ENCODE measurements around the gene TMEM87B. TPM values are rescaled to one million over a fixed set of nuclear protein-coding genes. Genes with fewer than 3 reads are reported as not detected.

The TMEM87B gene
- total and polyA plus RNA-seq, 2 of the 4 experiments (the other 2 are of a cell fraction): 6.3 to 12.5 TPM

DNA sequence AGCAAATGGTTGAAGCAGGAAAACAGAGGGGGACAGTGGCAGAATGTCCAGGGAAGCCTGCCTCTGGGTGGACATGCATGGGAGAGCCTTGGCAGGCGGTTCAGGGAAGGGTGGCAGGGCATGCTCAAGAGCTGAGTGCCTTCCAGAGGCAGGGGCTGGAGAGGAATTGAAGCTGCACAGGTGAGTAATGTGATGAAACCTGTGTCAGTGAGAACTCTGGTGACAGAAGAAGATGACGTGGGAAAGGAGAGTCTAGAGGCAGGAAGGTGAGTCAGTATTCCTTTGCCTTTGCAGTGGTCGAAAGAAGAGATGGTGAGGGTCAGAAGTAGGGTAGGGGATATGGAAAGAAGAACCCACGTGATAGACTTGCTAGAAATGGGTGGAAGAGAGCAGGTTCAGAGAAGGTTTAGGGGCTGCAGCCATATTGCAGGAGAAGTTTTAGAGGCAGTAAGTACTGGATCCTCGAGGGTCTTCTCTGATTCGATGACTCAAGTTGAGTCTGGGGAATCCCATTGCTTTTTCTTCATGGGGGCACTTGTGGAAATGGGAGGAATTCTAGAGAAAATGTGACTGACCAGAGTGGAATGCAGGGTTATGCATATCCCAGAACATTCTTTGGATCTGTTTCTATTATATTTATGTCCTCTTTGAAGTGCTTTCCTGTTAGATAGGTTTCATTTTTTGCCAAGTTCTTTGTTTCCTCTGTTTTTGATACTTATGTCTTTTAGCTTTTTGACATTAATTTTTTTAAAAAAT, 37.4 kb downstream of the TMEM87B start:
- peak overlapping the region; percentile 91 for H2BK5ac ChIP-seq (ENCODE audit: low read depth, low read length, poor library complexity, severe bottlenecking)
- peak overlapping the region; percentile 49; the same call in 1 of the 2 replicates for H4K5ac ChIP-seq (ENCODE audit: low read depth, low read length)
- ChIA-PET POLR2A (ENCODE audit: unreplicated experiment) (no interaction called here), CTCF (no interaction called here)
- BruUV-seq (replicated peaks): no TSS peak
- no peak overlapping the region for H3K14ac ChIP-seq (replicated peaks; ENCODE audit: low read depth, low read length)
- peaks cover 9 to 53% of the 10 kb centered on the region in 2 experiments for H3K79me1 ChIP-seq (ENCODE audit: low read depth in 1 of 2, low read length in 2 of 2)
- H3K27me3 ChIP-seq (ENCODE audit: control insufficient read depth, insufficient read depth, low read length): no peaks in the 10 kb centered on the region
- TF ChIP-seq MAFK (IDR thresholded peaks at IDR 0.05; ENCODE audit: low read depth, low read length) (no peak), FOS (IDR thresholded peaks at IDR 0.05; ENCODE audit: low read depth, low read length) (no peak), RCOR1 (IDR thresholded peaks at IDR 0.05; ENCODE audit: insufficient replicate concordance, low read length) (no peak), POLR2A (IDR thresholded peaks at IDR 0.05; ENCODE audit: low read depth, low read length) (no peak), SMC3 (IDR thresholded peaks at IDR 0.05; ENCODE audit: low read depth, low read length) (no peak), NFE2L2 (IDR thresholded peaks at IDR 0.05; ENCODE audit: low read depth, low read length) (no peak), BHLHE40 (IDR thresholded peaks at IDR 0.05; ENCODE audit: low read depth, low read length) (no peak), MXI1 (IDR thresholded peaks at IDR 0.05; ENCODE audit: borderline replicate concordance, low read depth, low read length) (no peak), RAD21 (IDR thresholded peaks at IDR 0.05; ENCODE audit: low read length) (no peak), CEBPB (IDR thresholded peaks at IDR 0.05; ENCODE audit: low read depth, low read length) (no peak), RFX5 (IDR thresholded peaks at IDR 0.05; ENCODE audit: low read depth, low read length) (no peak), CHD1 (IDR thresholded peaks at IDR 0.05; ENCODE audit: low read depth, low read length) (no peak), ELK1 (IDR thresholded peaks at IDR 0.05; ENCODE audit: borderline replicate concordance, low read depth, low read length) (no peak)
- TF ChIP-seq, protein P1, sequence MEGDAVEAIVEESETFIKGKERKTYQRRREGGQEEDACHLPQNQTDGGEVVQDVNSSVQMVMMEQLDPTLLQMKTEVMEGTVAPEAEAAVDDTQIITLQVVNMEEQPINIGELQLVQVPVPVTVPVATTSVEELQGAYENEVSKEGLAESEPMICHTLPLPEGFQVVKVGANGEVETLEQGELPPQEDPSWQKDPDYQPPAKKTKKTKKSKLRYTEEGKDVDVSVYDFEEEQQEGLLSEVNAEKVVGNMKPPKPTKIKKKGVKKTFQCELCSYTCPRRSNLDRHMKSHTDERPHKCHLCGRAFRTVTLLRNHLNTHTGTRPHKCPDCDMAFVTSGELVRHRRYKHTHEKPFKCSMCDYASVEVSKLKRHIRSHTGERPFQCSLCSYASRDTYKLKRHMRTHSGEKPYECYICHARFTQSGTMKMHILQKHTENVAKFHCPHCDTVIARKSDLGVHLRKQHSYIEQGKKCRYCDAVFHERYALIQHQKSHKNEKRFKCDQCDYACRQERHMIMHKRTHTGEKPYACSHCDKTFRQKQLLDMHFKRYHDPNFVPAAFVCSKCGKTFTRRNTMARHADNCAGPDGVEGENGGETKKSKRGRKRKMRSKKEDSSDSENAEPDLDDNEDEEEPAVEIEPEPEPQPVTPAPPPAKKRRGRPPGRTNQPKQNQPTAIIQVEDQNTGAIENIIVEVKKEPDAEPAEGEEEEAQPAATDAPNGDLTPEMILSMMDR (conservative IDR thresholded peaks at IDR 0.05; ENCODE audit: low read depth, low read length): no peak
- TF ChIP-seq, protein P2, sequence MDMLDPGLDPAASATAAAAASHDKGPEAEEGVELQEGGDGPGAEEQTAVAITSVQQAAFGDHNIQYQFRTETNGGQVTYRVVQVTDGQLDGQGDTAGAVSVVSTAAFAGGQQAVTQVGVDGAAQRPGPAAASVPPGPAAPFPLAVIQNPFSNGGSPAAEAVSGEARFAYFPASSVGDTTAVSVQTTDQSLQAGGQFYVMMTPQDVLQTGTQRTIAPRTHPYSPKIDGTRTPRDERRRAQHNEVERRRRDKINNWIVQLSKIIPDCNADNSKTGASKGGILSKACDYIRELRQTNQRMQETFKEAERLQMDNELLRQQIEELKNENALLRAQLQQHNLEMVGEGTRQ (IDR thresholded peaks at IDR 0.05; ENCODE audit: low read depth, low read length): no peak
- peak overlapping the region; percentile 32; the same call in 1 of the 2 replicates for H3K27ac ChIP-seq (ENCODE audit: insufficient read depth, low read length)
- in situ Hi-C loops (cut with MboI; ENCODE audit: low sequenced_read_pairs): no loop called here
- peaks cover 15% of the 10 kb centered on the region for H3K4me1 ChIP-seq (ENCODE audit: control insufficient read depth, insufficient read depth, low read length)
- H3K23ac ChIP-seq (ENCODE audit: low read depth, low read length): peak overlapping the region; percentile 81; the same call in 1 of the 2 replicates
- H2AFZ ChIP-seq (replicated peaks; ENCODE audit: low read length, poor library complexity): no peak overlapping the region
- peak overlapping the region; percentile 76 for H3K4ac ChIP-seq (ENCODE audit: low read depth, low read length)
- peak overlapping the region; percentile 64; the same call in 1 of the 2 replicates for H3K56ac ChIP-seq (ENCODE audit: extremely low read depth, insufficient read depth, low read length)
- peak overlapping the region; percentile 13 for H2AK9ac ChIP-seq (replicated peaks; ENCODE audit: low read depth, low read length, poor library complexity)
- H3K4me2 ChIP-seq (ENCODE audit: low read depth, low read length): peak overlapping the region; percentile 69
- peaks cover 10% of the 10 kb centered on the region for H3K9me1 ChIP-seq (ENCODE audit: insufficient read depth, low read length)
- H3K9ac ChIP-seq (ENCODE audit: low read depth, low read length): no peak overlapping the region
- peaks cover 26% of the 10 kb centered on the region for H3K36me3 ChIP-seq (ENCODE audit: control insufficient read depth, insufficient read depth, low read length)
- DNase-seq (peak; percentile 83), ATAC-seq (ENCODE audit: low read depth) (peak; percentile 82)
- no peaks in the 10 kb centered on the region for H4K20me1 ChIP-seq (ENCODE audit: insufficient read depth, low read length)
- peak overlapping the region; percentile 45 for H4K91ac ChIP-seq (ENCODE audit: insufficient read depth, low read depth, low read length)
- dilution Hi-C loops (cut with HindIII; ENCODE audit: low sequenced_read_pairs, unreplicated experiment): no loop called here
- H3K4me3 ChIP-seq (ENCODE audit: insufficient read depth, low read depth, low read length): no peak overlapping the region
- H2BK120ac ChIP-seq (ENCODE audit: low read depth, low read length): peak overlapping the region; percentile 7
- H3K18ac ChIP-seq (ENCODE audit: low read depth, low read length): peak overlapping the region; percentile 24
- H3K9me3 ChIP-seq (ENCODE audit: control insufficient read depth, insufficient read depth, low read length): no peaks in the 10 kb centered on the region
- intact Hi-C loops (cut with micrococcal nuclease): loop anchor here (1.0 kb wide), 1 partner anchor 36 kb away; no protein-coding TSS in a partner anchor
- peak overlapping the region; percentile 73 for H2BK20ac ChIP-seq (ENCODE audit: low read depth, low read length)
- H2BK15ac ChIP-seq (ENCODE audit: low read depth, low read length): peak overlapping the region; percentile 69; the same call in 2 of the 3 replicates
- peak overlapping the region; percentile 51 to 75; a peak in 3 of 4 replicates for H4K8ac ChIP-seq (ENCODE audit: low read depth in 2 of 2, low read length in 2 of 2)
- H2AK5ac ChIP-seq (ENCODE audit: low read depth, low read length): peak overlapping the region; percentile 5; the same call in 1 of the 2 replicates
- 92% methylated on average over 2 of the region's 6 CpGs; no CpG with 5 or more reads in 1 of the 2 experiments for WGBS, 2 experiments (ENCODE audit: extremely low coverage in 2 of 2, insufficient read length in 1 of 2)

Data from IMR-90 (cell line).